8988T (cell line): ENCODE measurements around the gene PHF1.
"Not testable (repeated sequence)": the region's sequence is repeated elsewhere in the genome, so short reads cannot be mapped to it uniquely, and the experiment has no call there.

Source experiments
- DNase-seq: peaks from one replicate; pipeline ENCODE4 v3.0.0; 2011

Gene PHF1

GRCh38 chr6:33410711-33411631, at the start of gene PHF1:
TSS of gene PHF1 (plus strand) at chr6:33411014. CDS start at chr6:33412264, 1,250 bp downstream.
- peak; percentile 80 for DNase-seq

- not testable (repeated sequence) for DNase-seq
Observed at GRCh38 chr6:33363486-33363885, 47.3 kb upstream of the PHF1 start.

GRCh38 chr6:33364475-33365205, 46.2 kb upstream of the PHF1 start:
- not testable (repeated sequence) for DNase-seq

- DNase-seq: not testable (repeated sequence)
Observed at GRCh38 chr6:33365206-33365971, 45.4 kb upstream of the PHF1 start.

- DNase-seq: no peak
Observed at GRCh38 chr6:33367009-33367714, 43.7 kb upstream of the PHF1 start.

- DNase-seq: not testable (repeated sequence)
Observed at GRCh38 chr6:33367715-33368025, 43.1 kb upstream of the PHF1 start.

- not testable (repeated sequence) for DNase-seq
Observed at GRCh38 chr6:33371901-33372300, 38.9 kb upstream of the PHF1 start.

GRCh38 chr6:33372526-33373123, 38.2 kb upstream of the PHF1 start:
- no peak for DNase-seq

- no peak for DNase-seq
Observed at GRCh38 chr6:33373960-33374910, 36.6 kb upstream of the PHF1 start.

GRCh38 chr6:33375143-33375671, 35.6 kb upstream of the PHF1 start:
- no peak for DNase-seq

- DNase-seq: no peak
Observed at GRCh38 chr6:33377171-33377570, 33.6 kb upstream of the PHF1 start.

GRCh38 chr6:33379184-33379583, 31.6 kb upstream of the PHF1 start:
- DNase-seq: not testable (repeated sequence)

GRCh38 chr6:33380272-33380981, 30.4 kb upstream of the PHF1 start:
- no peak for DNase-seq

- no peak for DNase-seq
Observed at GRCh38 chr6:33383427-33384185, 27.2 kb upstream of the PHF1 start.

- DNase-seq: peak; percentile 49
Observed at GRCh38 chr6:33384581-33385020, 26.2 kb upstream of the PHF1 start.

GRCh38 chr6:33390173-33390572, 20.6 kb upstream of the PHF1 start:
- no peak for DNase-seq

GRCh38 chr6:33390767-33391277, 20.0 kb upstream of the PHF1 start:
- no peak for DNase-seq

GRCh38 chr6:33391278-33391921, 19.4 kb upstream of the PHF1 start, which contains the start of gene KIFC1:
TSS of gene KIFC1 (plus strand) at chr6:33391823. CDS start at chr6:33391986, 163 bp downstream.
- DNase-seq: peak; percentile 83
